M059J (cell line): ENCODE data around the gene GJC3. TPM values are rescaled to one million over a fixed set of nuclear protein-coding genes. Genes with fewer than 3 reads are reported as not detected.
"Not testable (repeated sequence)": the region's sequence is repeated elsewhere in the genome, so short reads cannot be mapped to it uniquely, and the experiment has no call there.

ENCODE experiments used
- DNase-seq: peaks from one replicate; pipeline ENCODE4 v3.0.0-alpha.2; 2012; ENCODE audit warnings: low read depth
- total RNA-seq: library from RNA; depleted of rRNA; stranded (reverse); fragments of >200 nt; shearing (Covaris generic); gene quantifications from 2 replicates; pipeline ENCODE4 v1.2.3, GENCODE V29; 2014

The GJC3 gene
- total RNA-seq, 1 experiment from 2014 or later = not detected

DNA sequence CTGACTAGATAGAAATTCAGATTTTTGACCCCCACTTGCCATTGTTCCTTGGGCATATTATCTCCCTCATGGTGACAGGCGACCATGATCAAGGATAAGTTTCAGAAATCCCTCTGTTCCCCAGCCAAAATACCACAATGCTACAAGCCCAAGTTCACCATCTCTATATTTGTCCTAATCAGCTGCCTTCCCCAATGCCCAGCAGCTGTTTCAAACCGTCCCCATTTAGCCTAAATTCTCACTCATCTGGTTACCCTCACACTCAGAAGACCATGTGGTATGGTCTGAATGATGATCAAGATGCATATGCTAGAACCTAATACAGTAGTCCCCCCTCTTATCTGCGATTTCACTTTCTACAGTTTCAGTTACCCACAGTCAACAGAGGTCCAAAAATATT lies 956 bp upstream of the GJC3 start:
- DNase-seq = no peak

DNA sequence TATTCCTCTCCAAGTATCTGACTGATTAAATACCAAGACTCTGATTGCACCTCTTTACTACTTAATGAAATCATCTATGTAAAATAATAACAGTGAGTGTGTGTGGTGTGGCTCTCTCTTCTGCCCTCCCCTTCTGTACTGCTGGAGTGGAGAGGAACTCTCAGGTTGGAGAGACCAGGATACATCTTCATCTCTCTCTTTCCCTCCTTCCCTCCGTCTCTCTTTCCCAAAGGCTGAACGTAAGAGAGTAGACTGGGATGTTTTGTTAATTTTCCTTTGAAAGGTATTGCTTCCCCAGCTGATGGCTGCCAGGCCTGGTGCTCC lies 272 bp upstream of the GJC3 start:
- no peak for DNase-seq

DNA sequence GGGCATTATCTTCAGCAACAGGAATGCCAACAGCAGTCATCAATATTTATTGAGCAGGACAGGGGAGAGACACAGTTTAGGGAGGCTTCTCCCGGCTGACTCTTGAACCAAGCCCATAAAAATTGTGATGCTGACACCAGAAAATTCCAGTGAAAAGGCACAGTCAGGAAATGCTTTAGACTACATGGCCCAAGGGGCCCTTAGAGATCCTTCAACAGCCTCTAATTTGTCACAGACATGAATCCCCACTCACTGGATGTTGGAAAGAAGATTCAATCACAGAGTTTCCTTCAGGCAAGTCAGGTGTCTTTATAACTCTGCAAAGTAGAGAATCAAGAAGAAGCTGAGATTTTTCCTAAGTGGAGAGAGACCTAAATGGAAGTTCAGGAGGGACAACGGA lies 1.2 kb downstream of the GJC3 start:
- DNase-seq = no peak

DNA sequence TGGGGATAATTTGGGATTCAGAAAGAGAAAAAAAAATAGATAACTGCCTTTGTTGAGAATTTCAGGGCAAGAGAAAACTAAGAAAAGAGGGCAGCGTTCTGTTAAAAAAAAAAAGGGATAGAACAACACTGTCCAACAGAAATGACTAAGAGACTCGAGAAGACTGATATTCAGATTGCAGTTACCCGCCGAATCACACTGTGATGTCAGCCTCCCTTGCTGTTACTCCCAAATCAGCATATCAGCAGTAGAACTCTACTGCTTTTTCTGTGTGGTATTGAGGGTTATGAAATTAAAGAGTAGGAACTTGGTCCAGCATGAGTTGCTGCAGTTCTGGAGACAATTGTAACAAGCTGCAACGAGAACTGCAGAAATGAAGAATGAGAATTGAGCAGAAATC lies 1.9 kb downstream of the GJC3 start:
- DNase-seq = no peak

DNA sequence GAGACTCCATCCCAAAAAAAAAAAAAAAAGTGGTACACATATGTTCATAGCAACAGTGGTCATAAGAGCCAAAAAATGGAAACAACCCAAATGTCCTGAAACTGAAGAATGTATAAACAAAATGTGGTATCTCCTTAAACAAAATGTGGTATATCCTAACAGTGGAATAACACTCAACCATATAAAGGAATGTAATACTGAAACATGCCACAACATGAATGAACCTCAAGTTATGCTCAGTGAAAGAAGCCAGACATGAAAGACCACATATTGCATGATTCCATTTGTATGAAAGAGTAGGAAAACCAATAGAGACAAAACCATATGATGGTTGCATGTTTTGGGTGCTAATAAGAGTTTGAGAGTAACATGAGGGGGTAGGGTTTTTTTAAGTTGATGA lies 3.1 kb downstream of the GJC3 start:
- no peak for DNase-seq

DNA sequence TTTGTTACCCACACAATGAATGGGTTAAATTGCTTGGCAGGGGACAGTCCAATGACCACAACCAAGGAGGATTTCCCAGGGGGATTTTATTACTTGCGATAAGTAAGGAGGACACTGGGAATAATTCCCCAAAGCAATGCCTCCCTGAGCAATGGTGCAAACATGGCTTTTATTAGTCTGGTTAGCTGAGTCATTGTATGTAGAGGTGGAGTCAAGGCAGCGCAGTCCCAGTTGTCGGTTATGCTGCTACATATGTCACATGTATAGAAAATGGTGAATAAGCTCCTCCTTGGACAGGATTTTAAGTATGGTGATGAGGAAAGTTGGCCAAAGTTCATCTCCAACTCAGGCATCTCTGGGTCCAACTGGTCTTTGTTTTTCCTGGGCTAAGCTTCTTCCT lies 6.2 kb downstream of the GJC3 start:
- no peak for DNase-seq

DNA sequence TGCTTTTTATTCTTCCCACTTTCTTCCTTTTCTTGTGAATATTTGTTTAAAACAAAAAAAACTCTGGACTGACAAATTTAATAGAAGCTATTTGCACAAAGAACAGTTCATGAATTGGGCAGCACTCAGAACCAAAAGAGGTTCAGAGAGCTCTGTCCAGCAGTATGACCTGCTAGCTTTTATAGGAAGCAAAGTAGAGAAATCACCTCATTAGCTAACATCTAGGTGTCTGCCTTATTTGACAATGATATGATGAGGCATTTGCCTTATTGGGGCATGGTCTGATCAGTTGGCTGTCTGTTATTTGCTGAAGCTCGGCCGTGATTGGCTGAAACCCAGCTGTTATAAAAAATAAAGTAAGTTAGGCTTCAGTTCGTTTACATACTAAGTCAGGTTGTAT lies 9.3 kb downstream of the GJC3 start:
- DNase-seq = peak; percentile 24

DNA sequence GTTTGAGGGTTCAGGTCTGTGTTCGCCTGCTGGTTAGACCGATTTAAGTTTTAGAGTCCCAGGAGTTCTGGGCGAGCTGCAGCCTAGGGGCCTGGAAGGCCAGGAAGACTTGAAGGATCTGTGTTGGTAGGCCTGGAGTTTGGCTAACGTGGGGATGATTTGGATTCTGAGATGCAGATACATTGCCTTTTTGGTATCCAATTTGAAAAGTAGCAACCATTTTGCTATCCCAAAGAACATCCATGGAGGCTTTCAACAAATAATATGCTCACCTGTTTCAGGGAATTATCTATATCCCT lies 9.7 kb downstream of the GJC3 start:
- DNase-seq = no peak

DNA sequence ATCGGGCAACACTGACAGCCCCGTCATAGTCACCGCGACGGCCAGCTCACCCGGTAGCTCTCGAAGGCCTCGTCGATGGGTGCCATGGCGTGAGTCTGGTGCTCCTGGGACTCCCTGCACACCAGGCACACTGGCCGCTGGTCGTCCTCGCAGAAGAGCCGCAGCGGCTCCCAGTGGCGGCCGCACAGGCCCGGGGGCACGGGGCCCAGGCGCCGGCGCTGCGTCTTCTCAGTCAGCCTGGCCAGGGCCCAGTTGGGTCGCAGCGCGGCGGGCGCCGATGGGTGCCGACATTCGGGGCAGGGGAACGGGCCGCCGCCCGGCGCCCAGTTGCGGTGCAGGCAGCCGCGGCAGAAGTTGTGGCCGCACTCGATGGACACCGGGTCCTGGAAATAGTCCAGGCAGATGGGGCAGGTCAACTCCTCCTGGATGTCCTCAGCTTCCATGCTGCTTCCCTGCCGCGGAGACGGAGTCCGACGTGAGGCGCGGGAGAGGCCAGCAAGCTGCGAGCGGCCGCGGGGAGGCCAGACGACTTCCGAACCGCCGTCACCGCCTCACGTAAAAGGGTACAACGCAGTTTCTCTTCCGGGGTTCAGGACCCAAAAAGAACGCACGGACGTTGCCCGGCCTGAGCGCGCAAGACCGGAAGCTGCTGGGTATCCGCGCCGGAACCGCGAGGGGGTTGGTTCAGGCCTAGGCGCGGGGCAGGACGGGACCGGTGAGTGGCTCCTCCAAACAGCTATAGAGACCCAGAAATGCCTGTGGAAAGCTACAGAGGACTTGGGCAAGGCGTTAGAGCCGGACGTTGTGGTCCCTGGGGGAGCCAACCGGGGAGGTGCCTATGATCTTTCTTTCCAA lies 10.2 kb downstream of the GJC3 start, which contains the start of gene TRIM4:
Gene TRIM4, minus strand, starts transcription at position 572 of the 855 bp plus-strand sequence. Its CDS starts 129 bp downstream, at position 443.
- peak; percentile 92 for DNase-seq

DNA sequence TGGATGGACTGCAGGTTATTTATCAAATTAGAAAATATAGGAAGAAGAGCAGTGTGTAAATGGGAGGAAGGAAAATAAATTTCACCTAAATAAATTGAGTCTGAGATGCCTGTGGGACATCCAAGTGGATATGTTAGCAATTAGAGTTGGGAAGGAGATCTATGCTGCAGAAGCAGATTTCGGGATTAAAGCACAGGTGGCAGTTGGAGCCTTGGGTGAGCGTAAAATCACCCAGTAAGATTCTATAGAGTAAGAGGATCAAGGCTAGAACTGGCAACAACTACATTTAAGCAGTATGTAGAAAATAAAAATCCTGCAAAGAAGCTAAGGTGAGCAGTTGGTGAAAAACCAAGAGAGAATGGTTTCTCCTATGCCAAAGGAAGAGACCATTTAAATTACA lies 18.4 kb downstream of the GJC3 start:
- no peak for DNase-seq

DNA sequence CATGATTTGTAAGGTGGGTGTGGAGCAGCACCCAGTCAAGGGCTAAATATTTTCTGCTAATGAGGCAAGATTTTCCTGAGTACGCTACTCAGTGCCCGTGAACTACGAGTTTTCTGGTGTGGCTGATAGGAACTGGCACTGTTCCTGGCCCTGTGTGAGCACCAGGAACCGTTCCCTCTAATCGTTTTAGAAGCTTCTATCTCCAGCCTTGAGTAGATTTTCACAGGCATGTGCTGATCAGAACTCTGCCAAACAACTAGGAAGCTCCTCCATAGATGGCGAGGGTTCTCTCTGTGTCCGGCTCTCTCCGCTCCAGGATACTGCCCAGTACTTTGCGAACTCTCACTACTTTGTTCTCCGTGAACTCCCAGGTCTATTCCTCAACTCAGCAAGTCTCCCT lies 27.8 kb downstream of the GJC3 start:
- no peak for DNase-seq

DNA sequence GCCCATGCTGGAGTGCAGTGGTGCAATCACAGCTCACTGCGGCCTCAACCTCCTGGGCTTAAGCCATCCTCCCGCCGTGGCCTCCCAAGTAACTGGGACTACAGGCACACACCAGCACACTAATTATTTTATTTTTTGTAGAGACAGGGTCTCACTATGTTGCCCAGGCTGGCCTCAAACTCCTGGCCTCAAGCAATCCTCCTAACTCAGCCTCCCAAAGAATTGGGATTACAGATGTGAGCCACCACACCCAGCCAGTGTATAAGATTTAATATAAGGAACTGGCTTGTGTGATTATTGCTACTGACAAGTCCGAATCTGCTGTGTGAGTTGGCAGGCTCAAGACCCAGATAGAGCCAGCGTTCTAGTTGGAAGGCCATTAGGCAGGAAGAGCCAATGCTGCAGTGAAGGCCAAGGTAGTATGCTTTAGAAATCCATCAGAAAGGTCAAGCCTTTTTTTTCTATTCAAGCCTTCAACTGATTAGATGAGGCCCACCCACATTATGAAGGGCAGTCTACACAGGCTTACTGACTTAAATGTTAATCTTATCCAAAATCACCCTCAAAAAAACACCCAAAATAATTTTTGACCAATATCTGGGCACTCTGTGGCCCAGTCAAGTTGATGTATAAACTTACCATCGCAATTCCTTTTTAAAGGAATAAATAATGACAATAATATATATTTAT lies 29.4 kb downstream of the GJC3 start:
- DNase-seq = no peak

DNA sequence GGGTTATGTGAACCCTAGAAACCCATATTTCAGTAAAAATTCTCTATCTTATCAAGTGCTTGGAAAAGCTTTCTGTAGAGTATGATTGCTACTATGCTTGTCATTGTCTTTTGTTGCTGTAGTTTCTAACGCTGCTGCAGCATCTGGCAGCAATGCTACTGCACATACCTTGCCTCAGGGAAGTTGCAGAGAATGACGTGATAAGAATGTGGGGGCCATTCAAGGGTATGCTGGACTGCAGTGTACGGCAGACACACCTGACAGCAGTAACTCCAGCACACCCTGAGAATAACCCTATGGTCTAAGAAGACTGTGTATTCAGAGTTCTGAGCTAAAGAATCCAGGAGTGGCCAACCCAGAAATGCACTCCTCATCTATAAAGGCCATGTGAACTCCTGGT lies 30.6 kb downstream of the GJC3 start:
- no peak for DNase-seq

DNA sequence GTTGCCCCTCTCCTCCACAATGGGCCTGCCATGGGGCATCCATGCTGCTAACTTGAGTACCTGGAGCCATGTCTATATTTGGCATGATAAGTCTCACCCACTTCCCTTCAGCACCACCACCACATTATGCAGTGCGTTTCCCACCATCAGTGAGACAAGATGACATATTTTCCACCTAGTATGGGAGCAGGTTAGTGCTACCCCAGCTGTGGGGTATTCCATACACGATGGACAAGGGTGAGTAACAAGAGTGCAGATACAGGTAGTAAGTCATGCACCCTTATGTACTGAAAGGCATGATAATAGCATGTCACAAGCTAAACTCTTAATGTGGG lies 31.4 kb downstream of the GJC3 start:
- no peak for DNase-seq

DNA sequence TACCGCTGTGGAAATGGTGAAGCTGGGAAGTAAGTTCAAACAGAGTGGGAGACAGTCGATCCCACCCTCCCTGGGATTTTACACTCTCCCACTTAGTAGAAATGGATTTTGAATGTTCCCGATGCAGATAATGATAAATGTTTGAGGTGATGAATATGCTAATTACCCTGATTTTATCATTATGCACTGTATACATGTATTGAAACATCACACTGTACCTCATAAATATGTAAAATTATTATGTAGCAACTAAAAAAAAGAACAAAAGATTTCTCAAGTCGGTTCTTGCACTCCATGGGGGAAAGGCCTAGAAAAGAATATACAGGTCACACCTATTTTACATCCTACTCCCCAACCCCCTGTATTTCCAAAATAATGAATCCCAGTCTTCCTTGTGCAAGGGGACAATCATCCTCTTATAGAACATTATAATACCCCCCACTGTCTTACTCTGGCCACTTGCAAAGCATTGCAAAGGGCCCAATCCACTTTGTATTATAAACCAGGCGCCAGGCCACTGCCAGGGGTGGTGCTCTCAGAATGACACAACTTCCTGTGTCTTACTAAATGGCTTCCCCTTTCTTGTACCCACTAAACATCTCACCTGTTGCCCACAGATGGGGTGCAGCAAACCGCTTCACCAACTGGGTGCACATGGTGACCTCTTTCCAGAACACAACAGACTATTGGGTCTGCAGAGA lies 31.9 kb downstream of the GJC3 start:
- no peak for DNase-seq

DNA sequence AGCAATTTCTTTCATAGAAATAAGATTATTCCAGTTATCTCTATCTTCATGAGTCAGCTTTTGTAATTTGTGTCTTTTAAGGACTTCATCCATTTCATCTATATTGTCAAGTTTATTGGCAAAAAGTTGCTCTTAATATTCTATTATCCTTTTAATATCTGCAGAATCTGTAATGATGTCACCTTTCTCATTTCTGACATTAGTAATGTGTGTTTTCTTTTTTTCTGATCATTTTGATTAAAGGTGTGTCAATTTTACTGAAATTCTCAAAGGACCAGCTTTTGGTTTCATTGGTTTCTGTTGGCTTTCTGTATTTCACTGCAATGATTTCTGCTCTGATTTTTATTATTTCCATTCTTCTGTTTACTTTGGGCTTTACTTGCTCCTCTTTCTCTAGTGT lies 34.7 kb downstream of the GJC3 start:
- no peak for DNase-seq

DNA sequence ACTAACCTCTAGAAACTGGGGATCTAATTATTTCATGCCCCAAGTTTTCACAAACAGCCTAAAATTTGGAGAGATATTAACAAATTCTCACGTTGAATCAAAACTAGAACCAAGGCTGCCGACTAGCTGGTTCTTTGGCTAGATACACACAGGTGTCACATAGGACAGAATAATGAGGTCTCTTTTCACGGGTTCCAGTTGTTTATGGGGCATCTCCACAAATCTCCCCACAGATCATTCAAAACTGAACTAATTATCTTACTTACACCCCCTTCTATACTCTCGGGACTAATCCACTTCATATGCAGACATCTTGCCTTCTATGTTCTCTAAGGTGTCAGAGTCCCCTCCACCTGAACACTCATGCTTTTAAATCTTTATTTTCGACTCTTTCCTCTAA lies 36.1 kb downstream of the GJC3 start:
- DNase-seq = no peak

DNA sequence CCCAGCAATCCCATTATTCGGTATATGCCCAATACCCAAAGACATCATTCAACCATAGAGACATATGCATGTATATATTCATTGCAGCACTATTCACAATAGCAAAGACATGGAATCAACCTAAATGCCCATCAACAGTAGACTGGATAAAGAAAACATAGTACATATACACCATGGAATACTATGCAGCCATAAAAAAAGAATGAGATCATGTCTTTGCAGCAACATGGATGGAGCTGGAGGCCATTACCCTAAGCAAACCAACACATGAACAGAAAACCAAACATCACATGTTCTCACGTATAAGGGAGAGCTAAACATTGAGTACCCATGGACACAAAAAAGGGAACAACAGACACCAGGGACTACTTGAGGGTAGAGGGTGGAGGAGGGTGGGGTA lies 39.1 kb downstream of the GJC3 start:
- not testable (repeated sequence) for DNase-seq

DNA sequence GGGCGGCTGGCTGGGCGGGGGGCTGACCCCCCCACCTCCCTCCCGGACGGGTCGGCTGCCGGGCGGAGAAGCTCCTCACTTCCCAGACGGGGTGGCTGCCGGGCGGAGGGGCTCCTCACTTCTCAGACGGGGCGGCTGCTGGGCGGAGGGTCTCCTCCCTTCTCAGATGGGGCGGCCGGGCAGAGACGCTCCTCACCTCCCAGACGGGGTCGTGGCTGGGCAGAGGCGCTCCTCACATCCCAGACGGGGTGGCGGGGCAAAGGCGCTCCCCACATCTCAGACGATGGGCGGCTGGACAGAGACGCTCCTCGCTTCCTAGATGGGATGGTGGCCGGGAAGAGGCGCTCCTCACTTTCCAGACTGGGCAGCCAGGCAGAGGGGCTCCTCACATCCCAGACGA lies 41.1 kb downstream of the GJC3 start:
- not testable (repeated sequence) for DNase-seq

DNA sequence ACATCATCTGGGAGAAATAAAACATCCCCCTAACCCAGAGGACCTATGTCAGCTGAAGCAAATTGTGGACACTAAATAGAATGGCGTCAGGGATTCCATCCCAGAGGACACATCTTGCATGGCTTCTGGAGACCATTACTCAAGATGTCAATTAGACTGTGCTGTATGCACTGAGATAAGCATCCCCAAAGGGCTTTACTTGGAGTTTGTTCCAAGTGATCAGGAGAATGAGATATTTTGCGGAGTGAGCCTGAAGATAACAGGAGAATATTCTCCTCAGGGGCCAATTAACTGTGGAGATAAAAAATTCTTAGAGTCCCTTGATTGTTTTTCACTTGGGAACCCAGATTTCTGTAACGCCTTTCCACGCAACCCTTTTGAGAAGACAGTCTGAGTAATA lies 48.0 kb downstream of the GJC3 start:
- DNase-seq = no peak

DNA sequence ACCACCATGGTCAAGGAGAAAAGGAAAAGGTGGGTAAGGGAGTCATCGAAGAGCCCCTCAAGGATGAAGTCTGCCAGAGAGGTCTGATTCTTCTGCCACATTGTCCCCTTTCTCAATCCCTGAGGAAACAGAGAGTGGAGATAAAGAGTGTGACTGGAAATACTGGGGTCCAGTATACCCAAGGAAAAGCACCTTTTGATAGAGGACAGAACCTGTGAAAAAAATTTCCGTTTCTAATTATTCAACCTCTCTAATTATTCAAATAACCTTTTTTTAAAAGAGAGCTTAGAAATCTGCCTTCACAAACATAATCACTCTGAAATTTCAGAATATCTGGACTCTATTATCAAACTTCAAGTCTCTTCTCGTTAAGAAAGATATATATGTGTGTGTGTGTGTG lies 52.5 kb downstream of the GJC3 start, which contains the start of gene OR2AE1:
Gene OR2AE1, minus strand, starts transcription at position 101 of the 400 bp plus-strand sequence. Its CDS starts 0 bp downstream, at position 101.
- DNase-seq = no peak

DNA sequence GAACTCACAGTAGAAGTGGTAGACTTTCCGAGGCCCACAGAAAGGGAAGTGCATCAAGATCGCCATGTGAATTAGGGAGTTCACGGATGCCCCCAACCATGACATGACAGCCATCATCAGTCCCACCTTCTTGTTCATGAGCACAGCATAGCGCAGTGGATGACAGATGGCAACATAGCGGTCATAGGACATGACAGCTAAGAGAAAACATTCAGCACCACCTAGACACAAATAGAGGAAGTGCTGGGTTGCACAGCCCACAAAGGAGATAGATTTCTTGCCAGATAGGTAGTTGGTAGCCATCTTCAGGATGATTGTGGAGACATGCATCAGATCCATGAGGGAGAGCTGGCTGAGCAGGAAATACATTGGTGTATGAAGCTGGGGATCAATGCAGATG lies 52.9 kb downstream of the GJC3 start:
- no peak for DNase-seq
